ENCODE results near the gene FADS3.

Gene FADS3

GRCh38 chr11:61827571-61828378, 63.6 kb downstream of the FADS3 start, which contains the start of gene FADS2:
TSS of gene FADS2 (plus strand) at chr11:61828300. CDS start at chr11:61828391, 91 bp downstream.
- peak; percentile 89 for DNase-seq (ENCODE audit: low read depth)
- H3K4me3 ChIP-seq (ENCODE audit: low read length) = peak within 1 kb of the TSS; percentile 68
- TF ChIP-seq CTCF (IDR thresholded peaks at IDR 0.05; ENCODE audit: insufficient read depth, low read depth, low read length, missing control alignments) = no peak

GRCh38 chr11:61826930-61827570, 64.3 kb downstream of the FADS3 start:
- DNase-seq (ENCODE audit: low read depth) = no peak
- H3K4me3 ChIP-seq (ENCODE audit: low read length) = peak overlapping the region; percentile 68
- no peak for TF ChIP-seq CTCF (IDR thresholded peaks at IDR 0.05; ENCODE audit: insufficient read depth, low read depth, low read length, missing control alignments)

Data from epithelial cell of esophagus (primary cell).